ENCODE data around the gene USP5. TPM values are rescaled to one million over a fixed set of nuclear protein-coding genes. Genes with fewer than 3 reads are reported as not detected.

The USP5 gene
- total and polyA plus RNA-seq, 2 of the 8 experiments (the other 6 are each of a cell fraction or from before 2014, with no cell fraction given), result 66.5 to 148 TPM

GRCh38 chr12:6884539-6884938 lies 32.6 kb downstream of the USP5 start:
- ChIA-PET POLR2A (ENCODE audit: partially characterized antibody) (interaction anchor here (0.6 to 5.7 kb wide), 11 partner anchors 8 to 59 kb away, joined by 3 to 50 read pairs (median 3); partner anchors contain the start of genes C12orf57, CDCA3, RNU7-1 and SPSB2), CTCF (ENCODE audit: partially characterized antibody) (interaction anchor here (1.2 to 3.1 kb wide), 5 partner anchors 8 to 41 kb away, joined by 4 to 18 read pairs (median 4); partner anchors contain the start of gene SPSB2)
- Histone ChIP-seq H3K56ac (replicated peaks; ENCODE audit: insufficient read length, low read depth, low read length) (no peak overlapping the region), H2AK5ac (ENCODE audit: low read depth, low read length) (no peak overlapping the region), H3K79me1 (ENCODE audit: low read depth, low read length) (no peaks in the 10 kb centered on the region), H3K14ac (ENCODE audit: insufficient read length) (no peak overlapping the region), H3K4ac (replicated peaks; ENCODE audit: insufficient read length, low read depth, low read length) (no peak overlapping the region), H3K9ac (replicated peaks in 1 of 4; ENCODE audit: extremely low read depth in 1 of 4, low read depth in 3 of 4, low read length in 3 of 4) (no peak overlapping the region), H2BK15ac (ENCODE audit: low read length) (no peak overlapping the region), H2BK120ac (replicated peaks; ENCODE audit: low read depth, low read length) (peak overlapping the region; percentile 4), H4K8ac (ENCODE audit: extremely low read depth, insufficient read depth, low read length) (0 out of 2 replicates have a peak overlapping the region, but pooled peaks have one; percentile 17), H3K27ac (ENCODE audit: low read depth, low read length) (no peak overlapping the region), H4K5ac (ENCODE audit: insufficient read length, low read depth, low read length) (no peak overlapping the region), H2BK5ac (ENCODE audit: low read depth, low read length) (peak overlapping the region; percentile 15), H3K23ac (ENCODE audit: insufficient read length) (no peak overlapping the region), H3K4me1 (replicated peaks in 1 of 4; ENCODE audit: control insufficient read depth in 3 of 4, insufficient read depth in 4 of 4, low read length in 3 of 4) (peaks cover 2 to 10% (median 5%) of the 10 kb centered on the region in 4 experiments; a peak in 5 of 7 replicates), H4K91ac (replicated peaks; ENCODE audit: insufficient read length, low read length) (no peak overlapping the region), H3K9me3 (ENCODE audit: insufficient read depth in 2 of 2, low read depth in 1 of 2, low read length in 1 of 2) (no peaks in the 10 kb centered on the region), H3K23me2 (ENCODE audit: low read depth, low read length) (no peaks in the 10 kb centered on the region), H4K20me1 (replicated peaks in 1 of 2; ENCODE audit: control insufficient read depth in 1 of 2, insufficient read depth in 2 of 2, low read length in 2 of 2) (no peaks in the 10 kb centered on the region), H3K4me3 (ENCODE audit: extremely low read depth in 1 of 4, insufficient read depth in 2 of 4, low read depth in 3 of 4, low read length in 4 of 4) (no peak overlapping the region), H2BK12ac (ENCODE audit: low read depth, low read length) (0 out of 2 replicates have a peak overlapping the region, but pooled peaks have one; percentile 94), H2AFZ (ENCODE audit: low read length) (no peak overlapping the region), H2BK20ac (ENCODE audit: low read length) (0 out of 2 replicates have a peak overlapping the region, but pooled peaks have one; percentile 95), H3K27me3 (replicated peaks in 1 of 4; ENCODE audit: control insufficient read depth in 3 of 4, extremely low read depth in 1 of 4, insufficient read depth in 3 of 4, low read length in 3 of 4) (no peaks in the 10 kb centered on the region), H3K79me2 (ENCODE audit: control insufficient read depth in 1 of 2, insufficient read depth in 2 of 2, low read length in 2 of 2) (no peaks in the 10 kb centered on the region), H3K36me3 (ENCODE audit: control insufficient read depth in 2 of 4, insufficient read depth in 4 of 4, low read length in 3 of 4) (peaks cover 0 to 20% (median 1%) of the 10 kb centered on the region in 4 experiments; a peak in 4 of 8 replicates), H3K4me2 (ENCODE audit: insufficient read depth in 1 of 2, low read depth in 2 of 2, low read length in 2 of 2) (no peak overlapping the region), H3K18ac (ENCODE audit: extremely low read depth, low read length) (peak overlapping the region; percentile 51; the same call in 1 of the 2 replicates)
- WGBS, 2 experiments (ENCODE audit: extremely low coverage in 1 of 2, insufficient coverage in 1 of 2, insufficient read length in 1 of 2, insufficient replicate concordance in 2 of 2, low coverage in 1 of 2, low lambda C conversion rate in 2 of 2, missing lambda C conversion rate in 1 of 2), result 93% methylated on average over 21 of the region's 22 CpGs; no CpG with 5 or more reads in 1 of the 2 experiments
- DNase-seq (ENCODE audit: low read depth in 1 of 2, low spot score in 2 of 2) (no peak), FAIRE-seq (no peak)
- no peak for TF ChIP-seq JUND (IDR thresholded peaks at IDR 0.05; ENCODE audit: low read length)
- no peak for TF ChIP-seq SUZ12 (IDR thresholded peaks at IDR 0.05; ENCODE audit: low read length)
- TF ChIP-seq CTBP2 (IDR thresholded peaks at IDR 0.05; ENCODE audit: borderline replicate concordance, insufficient read depth, insufficient read length, low read length), result no peak
- TF ChIP-seq TAF1 (IDR thresholded peaks at IDR 0.05; ENCODE audit: low read depth, low read length), result no peak
- TF ChIP-seq SIRT6 (IDR thresholded peaks at IDR 0.05; ENCODE audit: low read length), result no peak
- no peak for TF ChIP-seq NRF1 (IDR thresholded peaks at IDR 0.05; ENCODE audit: low read depth, low read length)
- TF ChIP-seq POLR2A (IDR thresholded peaks at IDR 0.05; ENCODE audit: control extremely low read depth in 1 of 2, low read depth in 2 of 2, low read length in 2 of 2), result no peak
- TF ChIP-seq RBBP5 (IDR thresholded peaks at IDR 0.05; ENCODE audit: borderline replicate concordance, low read depth, low read length), result no peak
- no peak for TF ChIP-seq E2F6 (IDR thresholded peaks at IDR 0.05)
- no peak for TF ChIP-seq CBX5 (IDR thresholded peaks at IDR 0.05; ENCODE audit: low read depth, low read length)
- no peak for TF ChIP-seq TCF12 (IDR thresholded peaks at IDR 0.05; ENCODE audit: low read depth, low read length)
- no peak for TF ChIP-seq SIX5 (IDR thresholded peaks at IDR 0.05; ENCODE audit: low read depth, low read length)
- no peak for TF ChIP-seq TAF7 (optimal IDR thresholded peaks at IDR 0.05; ENCODE audit: borderline replicate concordance, low read depth, low read length)
- no peak for TF ChIP-seq ZNF274 (IDR thresholded peaks at IDR 0.05; ENCODE audit: borderline replicate concordance, extremely low read depth, low read length)

Measured in H1 (cell line).